WTC11 (cell line): ENCODE measurements around the gene TCF7L1. TPM values are rescaled to one million over a fixed set of nuclear protein-coding genes. Genes with fewer than 3 reads are reported as not detected.

ENCODE experiments used
- ATAC-seq: fragments of 200-7000 bp; cut with Tn5 transposase; 2 replicates; pipeline ENCODE4 v1.10.0; 2021; ENCODE audit warnings: mild to moderate bottlenecking, moderate library complexity
- CTCF ChIA-PET: fragments of 300-600 bp; sonication (Branson Sonifier 250); formaldehyde crosslinking; loops from one replicate; lab custom pipeline; 2021; ENCODE audit warnings: antibody characterized with exemption; lab: Charles Lee
- POLR2A ChIA-PET: fragments of 350-600 bp; sonication (Branson Sonifier 250); formaldehyde crosslinking; loops from one replicate; lab custom pipeline; 2021; ENCODE audit warnings: antibody characterized with exemption; lab: Charles Lee
- DNase-seq: peaks from one replicate; pipeline ENCODE4 v3.0.0; 2021; ENCODE audit warnings: low spot score
- H3K27ac Mint-ChIP-seq: 2 replicates; pipeline ENCODE4 v1.8.0; 2021; ENCODE audit warnings: mixed read lengths
- H3K27me3 Mint-ChIP-seq: 2 replicates; pipeline ENCODE4 v1.8.0; 2021; ENCODE audit warnings: low read depth, mild to moderate bottlenecking, moderate library complexity, mixed read lengths
- H3K36me3 Mint-ChIP-seq: 2 replicates; pipeline ENCODE4 v1.8.0; 2021; ENCODE audit warnings: mixed read lengths
- H3K4me1 Mint-ChIP-seq: 2 replicates; pipeline ENCODE4 v1.8.0; 2022; ENCODE audit warnings: mixed read lengths
- H3K4me3 Mint-ChIP-seq: 2 replicates; pipeline ENCODE4 v1.8.0; 2021; ENCODE audit warnings: mild to moderate bottlenecking, moderate library complexity, mixed read lengths
- H3K9me3 Mint-ChIP-seq: 2 replicates; pipeline ENCODE4 v1.8.0; 2021; ENCODE audit warnings: mixed read lengths
- AR ChIP-seq: fragments of 250-450 bp; sonication (Bioruptor Pico); IDR thresholded peaks from 2 replicates; pipeline ENCODE4 v1.9.0; 2021; ENCODE audit warnings: mild to moderate bottlenecking
- ATF3 ChIP-seq: sonication (generic); formaldehyde crosslinking; conservative IDR thresholded peaks from 2 replicates; pipeline ENCODE4 v1.8.1; 2022; ENCODE audit warnings: mild to moderate bottlenecking, missing genetic modification reagents
- ATF6 ChIP-seq: sonication (generic); formaldehyde crosslinking; IDR thresholded peaks from 2 replicates; pipeline ENCODE4 v1.8.1; 2023; ENCODE audit warnings: mild to moderate bottlenecking, missing genetic modification reagents
- CDX4 ChIP-seq: fragments of 250-450 bp; sonication (Bioruptor Pico); IDR thresholded peaks from 2 replicates; pipeline ENCODE4 v1.9.0; 2021; ENCODE audit warnings: moderate library complexity, mild to moderate bottlenecking, inconsistent platforms, borderline replicate concordance
- CREB1 ChIP-seq: sonication (generic); formaldehyde crosslinking; IDR thresholded peaks from 2 replicates; pipeline ENCODE4 v1.8.0; 2023; ENCODE audit warnings: mild to moderate bottlenecking, missing genetic modification reagents
- FOXK1 ChIP-seq: sonication (generic); formaldehyde crosslinking; IDR thresholded peaks from 2 replicates; pipeline ENCODE4 v1.8.0; 2022; ENCODE audit warnings: mild to moderate bottlenecking, moderate library complexity, missing genetic modification reagents
- MYBL2 ChIP-seq: sonication (generic); formaldehyde crosslinking; IDR thresholded peaks from 2 replicates; pipeline ENCODE4 v1.8.1; 2023; ENCODE audit warnings: mild to moderate bottlenecking, moderate library complexity, missing genetic modification reagents
- NFATC4 ChIP-seq: fragments of 250-450 bp; sonication (Bioruptor Pico); IDR thresholded peaks from 2 replicates; pipeline ENCODE4 v1.9.0; 2021; ENCODE audit warnings: mild to moderate bottlenecking
- NR1H2 ChIP-seq: sonication (generic); formaldehyde crosslinking; IDR thresholded peaks from 2 replicates; pipeline ENCODE4 v1.9.0; 2021; ENCODE audit warnings: mild to moderate bottlenecking, moderate library complexity, missing genetic modification reagents
- NR2C2 ChIP-seq: sonication (generic); formaldehyde crosslinking; IDR thresholded peaks from 2 replicates; pipeline ENCODE4 v1.8.0; 2022; ENCODE audit warnings: mild to moderate bottlenecking, missing genetic modification reagents
- RELA ChIP-seq: sonication (generic); formaldehyde crosslinking; IDR thresholded peaks from 2 replicates; pipeline ENCODE4 v1.8.1; 2022; ENCODE audit warnings: missing genetic modification reagents, mild to moderate bottlenecking, borderline replicate concordance
- SMAD3 ChIP-seq: sonication (generic); formaldehyde crosslinking; IDR thresholded peaks from 2 replicates; pipeline ENCODE4 v1.8.0; 2022; ENCODE audit warnings: missing genetic modification reagents, mild to moderate bottlenecking, borderline replicate concordance
- SP1 ChIP-seq: sonication (generic); formaldehyde crosslinking; conservative IDR thresholded peaks from 2 replicates; pipeline ENCODE4 v1.8.1; 2022; ENCODE audit warnings: missing genetic modification reagents
- TEAD4 ChIP-seq: sonication (generic); formaldehyde crosslinking; IDR thresholded peaks from 2 replicates; pipeline ENCODE4 v1.8.0; 2022; ENCODE audit warnings: mild to moderate bottlenecking, missing genetic modification reagents
- USF2 ChIP-seq: sonication (generic); formaldehyde crosslinking; IDR thresholded peaks from 2 replicates; pipeline ENCODE4 v1.8.1; 2023; ENCODE audit warnings: mild to moderate bottlenecking, missing genetic modification reagents, moderate library complexity
- ZNF423 ChIP-seq: fragments of 250-450 bp; sonication (Bioruptor Pico); IDR thresholded peaks from 2 replicates; pipeline ENCODE4 v2.1.2; 2022; ENCODE audit warnings: mild to moderate bottlenecking, moderate library complexity
- ZNF532 ChIP-seq: fragments of 250-450 bp; sonication (Bioruptor Pico); IDR thresholded peaks from 2 replicates; pipeline ENCODE4 v1.9.0; 2021; ENCODE audit warnings: mild to moderate bottlenecking, borderline replicate concordance
- ZSCAN18 ChIP-seq: fragments of 250-450 bp; sonication (Bioruptor Pico); IDR thresholded peaks from 2 replicates; pipeline ENCODE4 v2.1.2; 2022; ENCODE audit warnings: mild to moderate bottlenecking, moderate library complexity
- total RNA-seq: library from RNA; stranded (reverse); gene quantifications from 3 replicates; pipeline ENCODE4 v1.2.3, GENCODE V29; 2021

TCF7L1 gene
- total RNA-seq, 1 experiment from 2014 or later: 104 TPM

- no peak for TF ChIP-seq NFATC4 (CRISPR knock-in tag)
- no peak for TF ChIP-seq TEAD4 (CRISPR knock-in tag)
- TF ChIP-seq RELA (CRISPR knock-in tag): no peak
- no peak for TF ChIP-seq USF2 (CRISPR knock-in tag)
- TF ChIP-seq, all 79 proteins: peak for 0
These were observed 126.0 kb downstream of the TCF7L1 start (continued) for GRCh38 chr2:85259101-85259590.

- Mint-ChIP-seq H3K4me1 (peaks cover 85% of the 10 kb centered on the region), H3K27me3 (no peaks in the 10 kb centered on the region), H3K9me3 (no peaks in the 10 kb centered on the region)
- CTCF ChIA-PET: interaction anchor here (1.1 kb wide), 1 partner anchor 16 kb away, joined by 5 read pairs; no protein-coding TSS in a partner anchor
- no peak for ATAC-seq
- no peak for DNase-seq
- POLR2A ChIA-PET: no interaction called here
- TF ChIP-seq ZNF423 (CRISPR knock-in tag): no peak
- no peak for TF ChIP-seq ZSCAN18 (CRISPR knock-in tag)
- TF ChIP-seq AR (CRISPR knock-in tag): no peak
- no peak for TF ChIP-seq FOXK1 (CRISPR knock-in tag)
- no peak for TF ChIP-seq NR2C2 (CRISPR knock-in tag)
- TF ChIP-seq SP1 (CRISPR knock-in tag): no peak
- no peak for TF ChIP-seq NR1H2 (CRISPR knock-in tag)
- TF ChIP-seq SMAD3 (CRISPR knock-in tag): no peak
- TF ChIP-seq ZNF532 (CRISPR knock-in tag): no peak
- no peak for TF ChIP-seq ATF3 (CRISPR knock-in tag)
- no peak for TF ChIP-seq CREB1
- no peak for TF ChIP-seq ATF6 (CRISPR knock-in tag)
- no peak for TF ChIP-seq MYBL2
- TF ChIP-seq CDX4 (CRISPR knock-in tag): no peak
- TF ChIP-seq, all 79 proteins: peak for 0
- peaks cover 18% of the 10 kb centered on the region for H3K36me3 Mint-ChIP-seq
- H3K4me3 Mint-ChIP-seq: no peak overlapping the region
- H3K27ac Mint-ChIP-seq: peak overlapping the region; percentile 97; the same call in 1 of the 2 replicates
These were observed 126.7 kb downstream of the TCF7L1 start for GRCh38 chr2:85259879-85260278.
